A549 (cell line): ENCODE data around the gene COL7A1. TPM values are rescaled to one million over a fixed set of nuclear protein-coding genes. Genes with fewer than 3 reads are reported as not detected.
A peak's percentile ranks its signal among the peaks of the same experiment; 100 is the strongest.

Experiments used
- ATAC-seq, 2 experiments: fragments of 200-7000 bp in 1 of 2; fragments of >200 bp in 1 of 2; cut with Nextera tagmentation in 1 of 2; cut with Tn5 transposase in 1 of 2; 3 replicates each; pipeline versions ENCODE4 v1.8.0 to v1.9.1; 2018 to 2020; ENCODE audit warnings: mild to moderate bottlenecking in 1 of 2, moderate library complexity in 1 of 2
- CTCF ChIA-PET: fragments of 300-600 bp; sonication (Branson Sonifier 250); formaldehyde crosslinking; extraction: SDS; loops from one replicate; lab custom pipeline; 2021; ENCODE audit warnings: antibody characterized with exemption, inconsistent platforms; lab: Yijun Ruan, JAX
- POLR2A ChIA-PET: fragments of 350-600 bp; formaldehyde crosslinking; extraction: SDS; loops from one replicate; lab custom pipeline; 2021; ENCODE audit warnings: antibody characterized with exemption, inconsistent platforms; lab: Yijun Ruan, JAX
- DNase-seq, 2 experiments: peaks; one replicate each; pipeline versions ENCODE4 v3.0.0 to v3.0.0-alpha.2; 2011 to 2016; ENCODE audit warnings: low read depth in 1 of 2, low spot score in 1 of 2
- FAIRE-seq: peaks from 2 replicates; lab custom pipeline; 2011; peaks lifted over from hg19 to GRCh38; lab: Jason Lieb, UNC
- H3K27ac ChIP-seq, 2 experiments: fragments of >200 bp; sonication (Bioruptor Twin); formaldehyde crosslinking; 3 replicates each; pipeline ENCODE4 v1.5.1; 2016 to 2017
- H3K4me1 ChIP-seq: fragments of >200 bp; sonication (Bioruptor Twin); formaldehyde crosslinking; 3 replicates; pipeline ENCODE4 v1.6.1; 2016
- H3K4me2 ChIP-seq: fragments of >200 bp; sonication (Bioruptor Twin); formaldehyde crosslinking; 3 replicates; pipeline ENCODE4 v1.6.1; 2016
- H3K4me3 ChIP-seq: fragments of >200 bp; sonication (Bioruptor Twin); formaldehyde crosslinking; 3 replicates; pipeline ENCODE4 v1.5.1; 2016
- H3K9me3 ChIP-seq: fragments of >200 bp; sonication (Bioruptor Twin); formaldehyde crosslinking; 3 replicates; pipeline ENCODE4 v1.6.1; 2016
- BHLHE40 ChIP-seq: IDR thresholded peaks from 2 replicates; pipeline ENCODE4 v1.6.1; 2012; ENCODE audit warnings: low read depth, low read length, inconsistent platforms
- CBX8 ChIP-seq: fragments of 200-600 bp; sonication (generic); IDR thresholded peaks from 2 replicates; pipeline ENCODE4 v1.6.1; 2016
- CEBPB ChIP-seq, 2 experiments: fragments of >200 bp in 1 of 2; sonication (Bioruptor Twin) in 1 of 2; formaldehyde crosslinking in 1 of 2; IDR thresholded peaks; 2 replicates each; pipeline ENCODE4 v1.6.1; 2012 to 2016
- CHD2 ChIP-seq: fragments of 150-350 bp; IDR thresholded peaks from 2 replicates; pipeline ENCODE4 v1.6.1; 2014; ENCODE audit warnings: low read length; ENCODE audit not compliant: partially characterized antibody
- EHF ChIP-seq: fragments of 250-450 bp; sonication (Bioruptor Pico); IDR thresholded peaks from 2 replicates; pipeline ENCODE4 v1.5.0; 2020; ENCODE audit warnings: mild to moderate bottlenecking
- FOSB ChIP-seq: fragments of 250-450 bp; sonication (Bioruptor Pico); IDR thresholded peaks from 2 replicates; pipeline ENCODE4 v1.5.0; 2020; ENCODE audit warnings: mild to moderate bottlenecking, moderate library complexity
- FOSL2 ChIP-seq, 2 experiments: fragments of 450-650 bp in 1 of 2; fragments of >200 bp in 1 of 2; sonication (Bioruptor Twin) in 1 of 2; formaldehyde crosslinking; IDR thresholded peaks; 2 replicates each; pipeline versions ENCODE4 v1.5.0 to v1.6.1; 2016 to 2020; ENCODE audit warnings: mild to moderate bottlenecking in 1 of 2, moderate library complexity in 1 of 2
- GATA3 ChIP-seq: IDR thresholded peaks from 2 replicates; pipeline ENCODE4 v1.6.1; 2012; ENCODE audit warnings: borderline replicate concordance
- JUN ChIP-seq, 2 experiments: fragments of >200 bp; sonication (Bioruptor Twin); formaldehyde crosslinking; IDR thresholded peaks; 2 replicates in 1 of 2; 3 replicates in 1 of 2; pipeline ENCODE4 v1.6.1; 2016 to 2017
- KDM1A ChIP-seq: fragments of 200-600 bp; sonication (generic); IDR thresholded peaks from 2 replicates; pipeline ENCODE4 v1.6.1; 2016; ENCODE audit warnings: low read depth, mild to moderate bottlenecking
- NFE2L2 ChIP-seq: fragments of 150-350 bp; conservative IDR thresholded peaks from 2 replicates; pipeline ENCODE4 v1.6.1; 2014; ENCODE audit warnings: low read length
- NPAS2 ChIP-seq: fragments of 250-450 bp; sonication (Bioruptor Pico); IDR thresholded peaks from 2 replicates; pipeline ENCODE4 v1.8.0; 2022; ENCODE audit warnings: mild to moderate bottlenecking, moderate library complexity, borderline replicate concordance
- PBX3 ChIP-seq: IDR thresholded peaks from 2 replicates; pipeline ENCODE4 v1.6.1; 2012
- PHF8 ChIP-seq: fragments of 200-600 bp; sonication (generic); IDR thresholded peaks from 2 replicates; pipeline ENCODE4 v1.6.1; 2016; ENCODE audit warnings: low read depth, mild to moderate bottlenecking, antibody characterized with exemption, moderate library complexity, borderline replicate concordance
- RARB ChIP-seq: fragments of 250-450 bp; sonication (Bioruptor Pico); IDR thresholded peaks from 2 replicates; pipeline ENCODE4 v1.8.0; 2021; ENCODE audit warnings: mild to moderate bottlenecking, moderate library complexity
- REST ChIP-seq: fragments of 200-600 bp; sonication (generic); IDR thresholded peaks from 2 replicates; pipeline ENCODE4 v1.6.1; 2016; ENCODE audit warnings: antibody characterized with exemption, mild to moderate bottlenecking, moderate library complexity
- TFCP2L1 ChIP-seq: fragments of 250-450 bp; sonication (Bioruptor Pico); IDR thresholded peaks from 2 replicates; pipeline ENCODE4 v1.5.0; 2021; ENCODE audit warnings: mild to moderate bottlenecking
- ZFP36 ChIP-seq: fragments of 450-650 bp; IDR thresholded peaks from 2 replicates; pipeline ENCODE4 v1.6.1; 2014; ENCODE audit warnings: borderline replicate concordance; ENCODE audit not compliant: partially characterized antibody
- WGBS: methylation state at CpG from one replicate; pipeline ENCODE4 v1.1.6; 2017; ENCODE audit errors: missing lambda C conversion rate; 5-methylcytosine and 5-hydroxymethylcytosine counted together
- polyA plus RNA-seq, 4 experiments: library from polyadenylated mRNA; depleted of rRNA in 3 of 4; stranded (reverse); fragments of >200 nt; fragmentation: RNase III in 1 of 4; extraction: RNeasy Plus Mini Kit Qiagen cat#74134 plus additional on column Dnase treatment in 1 of 4; gene quantifications; 2 replicates in 3 of 4; 3 replicates in 1 of 4; pipeline ENCODE4 v1.2.3, GENCODE V29; 2011 to 2017

The COL7A1 gene
- polyA plus RNA-seq, 2 of the 4 experiments (the other 2 are of a cell fraction) = 36.5 to 240 TPM

- peak in 1 of 2 experiments; percentile 7; a peak in 1 of 6 replicates for ATAC-seq
- Histone ChIP-seq H3K4me3 (no peak overlapping the region), H3K4me2 (peak overlapping the region; percentile 22), H3K27ac (peak overlapping the region; percentile 60 to 89; a peak in 5 of 6 replicates), H3K9me3 (no peaks in the 10 kb centered on the region), H3K4me1 (peaks cover 92% of the 10 kb centered on the region)
- WGBS = no CpG with 5 or more reads among the region's 10 CpGs
- peak; percentile 52 to 56 for DNase-seq
- CTCF ChIA-PET = interaction anchor here (0.6 to 1.6 kb wide), 7 partner anchors 15 to 458 kb away, joined by 3 to 7 read pairs (median 4); partner anchors contain the start of genes NDUFAF3 and SLC26A6
- no peak for FAIRE-seq
- POLR2A ChIA-PET = interaction anchor here (0.6 kb wide), 1 partner anchor 8 kb away, joined by 4 read pairs; no protein-coding TSS in a partner anchor
- TF ChIP-seq FOSL2 (IDR thresholded peaks at IDR 0.05) (no peak; the same call in 1 of the 2 replicates), FOSL2 (CRISPR knock-in tag; IDR thresholded peaks at IDR 0.05) (peak; percentile 72), BHLHE40 (peak; percentile 20; the same call in 1 of the 2 replicates), KDM1A (no peak)
- TF ChIP-seq, all 56 proteins: peak for 2
These were observed 31.1 kb downstream of the COL7A1 start for GRCh38 chr3:48564022-48564421.

- peak within 1 kb of the TSS; percentile 60 to 89 for H3K27ac ChIP-seq
- peak within 1 kb of the TSS; percentile 22 for H3K4me2 ChIP-seq
- ATAC-seq (no peak), DNase-seq (no peak), FAIRE-seq (no peak)
- no peak for TF ChIP-seq FOSB (CRISPR knock-in tag)
- WGBS = 85% methylated on average over 5 of the region's 6 CpGs
- H3K4me1 ChIP-seq = peaks cover 94% of the 10 kb centered on the region
- H3K9me3 ChIP-seq = no peaks in the 10 kb centered on the region
- POLR2A ChIA-PET = no interaction called here
- H3K4me3 ChIP-seq = no peak within 1 kb of the TSS
- CTCF ChIA-PET = interaction anchor here (0.6 to 1.6 kb wide), 6 partner anchors 15 to 459 kb away, joined by 3 to 7 read pairs (median 4); partner anchors contain the start of genes NDUFAF3 and SLC26A6
These were observed 31.7 kb downstream of the COL7A1 start, which contains the start of gene UCN2 for GRCh38 chr3:48563382-48563918. Gene UCN2, minus strand, starts transcription at chr3:48563781. Its CDS starts 657 bp downstream, at chr3:48563124.

GRCh38 chr3:48562367-48563095 is 32.6 kb downstream of the COL7A1 start:
- DNase-seq (no peak), FAIRE-seq (no peak), ATAC-seq (no peak)
- POLR2A ChIA-PET = no interaction called here
- TF ChIP-seq PHF8 (no peak), ZFP36 (no peak), PBX3 (no peak), CEBPB (IDR thresholded peaks at IDR 0.05) (no peak), EHF (CRISPR knock-in tag) (no peak), REST (no peak), RARB (CRISPR knock-in tag) (no peak), TFCP2L1 (CRISPR knock-in tag) (no peak), NFE2L2 (no peak), BHLHE40 (no peak), GATA3 (no peak), JUN (IDR thresholded peaks at IDR 0.05) (no peak), CHD2 (no peak), CBX8 (no peak), NPAS2 (no peak)
- Histone ChIP-seq H3K4me2 (no peak overlapping the region), H3K4me1 (peaks cover 94% of the 10 kb centered on the region), H3K9me3 (no peaks in the 10 kb centered on the region), H3K4me3 (no peak overlapping the region), H3K27ac (peak overlapping the region in 1 of 2 experiments; percentile 89; a peak in 3 of 6 replicates)
- WGBS = 92% methylated on average over 20 of the region's 20 CpGs
- CTCF ChIA-PET = interaction anchor here (1.3 to 1.5 kb wide), 4 partner anchors 11 to 93 kb away, joined by 3 to 7 read pairs (median 4); partner anchors contain the start of gene SLC26A6
